PFSK-1 (cell line): ENCODE results near the gene ZNRF4.

Experiments used
- POLR2AphosphoS5 ChIP-seq: IDR thresholded peaks from 2 replicates; pipeline ENCODE4 v1.6.1; 2012; ENCODE audit warnings: low read depth, mild to moderate bottlenecking, control low read depth, low read length, moderate library complexity
- TF ChIP-seq, protein P1 (sequence below), 2 experiments: IDR thresholded peaks; 2 replicates each; pipeline versions ENCODE4 v1.6.1 to v1.8.0; 2011 to 2012; ENCODE audit warnings: low read depth in 2 of 2, low read length in 2 of 2, control low read depth in 1 of 2, inconsistent platforms in 1 of 2, mild to moderate bottlenecking in 1 of 2, moderate library complexity in 1 of 2; ENCODE audit not compliant: insufficient read depth in 1 of 2

DNA sequence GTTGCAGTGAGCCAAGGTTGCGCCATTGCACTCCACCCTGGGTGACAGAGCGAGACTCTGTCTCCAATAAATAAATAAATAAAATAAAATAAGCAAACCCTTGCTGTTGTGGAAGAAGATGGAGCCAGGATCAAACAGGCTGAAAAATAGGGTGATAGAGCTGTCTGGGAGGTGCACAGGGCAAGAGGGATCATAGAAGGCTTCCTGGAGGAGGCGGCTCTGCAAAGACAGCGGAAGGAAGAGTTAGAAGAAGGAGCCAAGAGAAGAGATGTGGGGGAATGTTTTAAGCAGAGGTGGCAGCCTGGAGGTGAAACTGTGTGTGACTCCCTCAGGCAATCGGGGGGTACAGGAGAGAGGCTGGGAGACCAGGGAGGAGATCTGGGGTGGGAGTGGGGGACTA is 40.6 kb downstream of the ZNRF4 start:
- TF ChIP-seq POLR2AphosphoS5: no peak
- TF ChIP-seq, protein P1, sequence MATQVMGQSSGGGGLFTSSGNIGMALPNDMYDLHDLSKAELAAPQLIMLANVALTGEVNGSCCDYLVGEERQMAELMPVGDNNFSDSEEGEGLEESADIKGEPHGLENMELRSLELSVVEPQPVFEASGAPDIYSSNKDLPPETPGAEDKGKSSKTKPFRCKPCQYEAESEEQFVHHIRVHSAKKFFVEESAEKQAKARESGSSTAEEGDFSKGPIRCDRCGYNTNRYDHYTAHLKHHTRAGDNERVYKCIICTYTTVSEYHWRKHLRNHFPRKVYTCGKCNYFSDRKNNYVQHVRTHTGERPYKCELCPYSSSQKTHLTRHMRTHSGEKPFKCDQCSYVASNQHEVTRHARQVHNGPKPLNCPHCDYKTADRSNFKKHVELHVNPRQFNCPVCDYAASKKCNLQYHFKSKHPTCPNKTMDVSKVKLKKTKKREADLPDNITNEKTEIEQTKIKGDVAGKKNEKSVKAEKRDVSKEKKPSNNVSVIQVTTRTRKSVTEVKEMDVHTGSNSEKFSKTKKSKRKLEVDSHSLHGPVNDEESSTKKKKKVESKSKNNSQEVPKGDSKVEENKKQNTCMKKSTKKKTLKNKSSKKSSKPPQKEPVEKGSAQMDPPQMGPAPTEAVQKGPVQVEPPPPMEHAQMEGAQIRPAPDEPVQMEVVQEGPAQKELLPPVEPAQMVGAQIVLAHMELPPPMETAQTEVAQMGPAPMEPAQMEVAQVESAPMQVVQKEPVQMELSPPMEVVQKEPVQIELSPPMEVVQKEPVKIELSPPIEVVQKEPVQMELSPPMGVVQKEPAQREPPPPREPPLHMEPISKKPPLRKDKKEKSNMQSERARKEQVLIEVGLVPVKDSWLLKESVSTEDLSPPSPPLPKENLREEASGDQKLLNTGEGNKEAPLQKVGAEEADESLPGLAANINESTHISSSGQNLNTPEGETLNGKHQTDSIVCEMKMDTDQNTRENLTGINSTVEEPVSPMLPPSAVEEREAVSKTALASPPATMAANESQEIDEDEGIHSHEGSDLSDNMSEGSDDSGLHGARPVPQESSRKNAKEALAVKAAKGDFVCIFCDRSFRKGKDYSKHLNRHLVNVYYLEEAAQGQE (IDR thresholded peaks at IDR 0.05; ENCODE audit: insufficient read depth in 1 of 2, low read depth in 2 of 2, low read length in 2 of 2): no peak
